CD4-positive, alpha-beta T cell treated with Interleukin-4 for 1 hour (primary cell): ENCODE results near the gene MYOD1.

ENCODE experiments used
- DNase-seq, 2 donors: peaks; one replicate each; pipeline ENCODE4 v3.0.0-alpha.2; 2020 to 2022

The MYOD1 gene

GRCh38 chr11:17751558-17751957 is 32.2 kb downstream of the MYOD1 start:
- no peak for DNase-seq

GRCh38 chr11:17752144-17752543 is 32.8 kb downstream of the MYOD1 start:
- no peak for DNase-seq

- DNase-seq = no peak
Measured at GRCh38 chr11:17753153-17753552, 33.8 kb downstream of the MYOD1 start.

- no peak for DNase-seq
Measured at GRCh38 chr11:17753641-17754040, 34.3 kb downstream of the MYOD1 start.

GRCh38 chr11:17755891-17756290 is 36.5 kb downstream of the MYOD1 start:
- DNase-seq = no peak

GRCh38 chr11:17760102-17761029 is 41.0 kb downstream of the MYOD1 start:
- DNase-seq = peak in 1 of 2 donors; percentile 2

- no peak for DNase-seq
Measured at GRCh38 chr11:17762309-17762974, 43.1 kb downstream of the MYOD1 start.

GRCh38 chr11:17763244-17763643 is 43.9 kb downstream of the MYOD1 start:
- DNase-seq = no peak

GRCh38 chr11:17763703-17764102 is 44.3 kb downstream of the MYOD1 start:
- DNase-seq = no peak

GRCh38 chr11:17764446-17765218 is 45.3 kb downstream of the MYOD1 start:
- DNase-seq = no peak

- DNase-seq = no peak
Measured at GRCh38 chr11:17765356-17766072, 46.1 kb downstream of the MYOD1 start.

GRCh38 chr11:17766073-17766359 is 46.6 kb downstream of the MYOD1 start:
- DNase-seq = no peak

- no peak for DNase-seq
Measured at GRCh38 chr11:17766590-17766989, 47.2 kb downstream of the MYOD1 start.

- DNase-seq = no peak
Measured at GRCh38 chr11:17767301-17767885, 48.0 kb downstream of the MYOD1 start.

- no peak for DNase-seq
Measured at GRCh38 chr11:17767914-17768313, 48.5 kb downstream of the MYOD1 start.

- no peak for DNase-seq
Measured at GRCh38 chr11:17768547-17768946, 49.2 kb downstream of the MYOD1 start.

GRCh38 chr11:17769218-17769617 is 49.8 kb downstream of the MYOD1 start:
- DNase-seq = no peak

GRCh38 chr11:17770048-17770652 is 50.8 kb downstream of the MYOD1 start:
- no peak for DNase-seq

GRCh38 chr11:17770917-17771316 is 51.5 kb downstream of the MYOD1 start:
- DNase-seq = no peak

GRCh38 chr11:17771415-17771814 is 52.0 kb downstream of the MYOD1 start:
- no peak for DNase-seq
